HEK293 (cell line): Measurements from ENCODE around the gene EHD2.

Experiments
- CTCF ChIA-PET: fragments of 350-600 bp; formaldehyde crosslinking; extraction: SDS; loops from one replicate; lab custom pipeline; 2021; ENCODE audit warnings: antibody characterized with exemption; lab: Yijun Ruan, JAX
- POLR2A ChIA-PET: fragments of 300-600 bp; formaldehyde crosslinking; extraction: SDS; loops from one replicate; lab custom pipeline; 2020; ENCODE audit warnings: antibody characterized with exemption, inconsistent platforms; lab: Yijun Ruan, JAX
- H3K27ac ChIP-seq: fragments of 200-500 bp; sonication (Bioruptor generic); 2 replicates; pipeline ENCODE4 v1.5.1; 2014; ENCODE audit warnings: low read depth, low read length, control low read depth, inconsistent platforms; ENCODE audit errors: extremely low read depth
- H3K36me3 ChIP-seq, 2 experiments: fragments of 200-500 bp in 1 of 2; sonication (Bioruptor generic) in 1 of 2; 1 replicate in 1 of 2; 2 replicates in 1 of 2; pipeline ENCODE4 v1.5.1; 2014 to 2017; ENCODE audit warnings: inconsistent platforms in 2 of 2, low read length in 2 of 2; ENCODE audit not compliant: control insufficient read depth in 2 of 2, insufficient read depth in 1 of 2
- H3K4me1 ChIP-seq: fragments of 200-500 bp; sonication (Bioruptor generic); 2 replicates; pipeline ENCODE4 v1.5.1; 2014; ENCODE audit warnings: mild to moderate bottlenecking, low read length, inconsistent platforms; ENCODE audit not compliant: control insufficient read depth, insufficient read depth
- H3K4me3 ChIP-seq: 2 replicates; pipeline ENCODE4 v1.5.1; 2011; ENCODE audit warnings: low read depth, mild to moderate bottlenecking, control low read depth, low read length, moderate library complexity
- H3K9me3 ChIP-seq: fragments of 200-500 bp; sonication (Bioruptor generic); 2 replicates; pipeline ENCODE4 v1.5.1; 2014; ENCODE audit warnings: low read depth, low read length, inconsistent platforms; ENCODE audit not compliant: control insufficient read depth, insufficient read depth
- BCL11B ChIP-seq: fragments of 450-650 bp; formaldehyde crosslinking; IDR thresholded peaks from 2 replicates; pipeline ENCODE4 v1.5.1; 2016; ENCODE audit warnings: low read depth, missing biosample characterization, missing genetic modification characterization
- GLIS1 ChIP-seq: fragments of 450-650 bp; formaldehyde crosslinking; IDR thresholded peaks from 2 replicates; pipeline ENCODE4 v1.5.1; 2016; ENCODE audit warnings: missing biosample characterization, missing genetic modification characterization
- ZBTB11 ChIP-seq: fragments of 450-650 bp; formaldehyde crosslinking; conservative IDR thresholded peaks from 2 replicates; pipeline ENCODE4 v1.5.1; 2016; ENCODE audit warnings: low read depth, missing biosample characterization, missing genetic modification characterization
- ZIC2 ChIP-seq: fragments of 450-650 bp; formaldehyde crosslinking; IDR thresholded peaks from 2 replicates; pipeline ENCODE4 v1.5.1; 2016; ENCODE audit warnings: missing biosample characterization, missing genetic modification characterization
- ZNF140 ChIP-seq: fragments of 450-650 bp; formaldehyde crosslinking; IDR thresholded peaks from 2 replicates; pipeline ENCODE4 v1.5.1; 2016; ENCODE audit warnings: missing biosample characterization, missing genetic modification characterization
- ZNF221 ChIP-seq: fragments of 450-650 bp; formaldehyde crosslinking; IDR thresholded peaks from 2 replicates; pipeline ENCODE4 v1.5.1; 2017; ENCODE audit warnings: missing biosample characterization, missing genetic modification characterization, borderline replicate concordance
- ZNF350 ChIP-seq: fragments of 450-650 bp; formaldehyde crosslinking; IDR thresholded peaks from 2 replicates; pipeline ENCODE4 v1.5.0; 2017; ENCODE audit warnings: missing biosample characterization, mild to moderate bottlenecking, missing genetic modification characterization
- ZNF37A ChIP-seq: fragments of 450-650 bp; IDR thresholded peaks from 2 replicates; pipeline ENCODE4 v1.5.1; 2018; ENCODE audit warnings: missing biosample characterization, missing genetic modification characterization
- ZNF549 ChIP-seq: fragments of 450-650 bp; IDR thresholded peaks from 2 replicates; pipeline ENCODE4 v1.5.1; 2018; ENCODE audit warnings: missing biosample characterization, missing genetic modification characterization, mild to moderate bottlenecking, inconsistent platforms, moderate library complexity
- ZNF571 ChIP-seq: fragments of 450-650 bp; formaldehyde crosslinking; IDR thresholded peaks from 2 replicates; pipeline ENCODE4 v1.5.0; 2017; ENCODE audit warnings: missing biosample characterization, missing genetic modification characterization
- ZNF610 ChIP-seq: fragments of 450-650 bp; formaldehyde crosslinking; IDR thresholded peaks from 2 replicates; pipeline ENCODE4 v1.5.1; 2016; ENCODE audit warnings: missing biosample characterization, missing genetic modification characterization, borderline replicate concordance
- ZNF701 ChIP-seq: fragments of 450-650 bp; formaldehyde crosslinking; IDR thresholded peaks from 2 replicates; pipeline ENCODE4 v1.5.1; 2016; ENCODE audit warnings: missing biosample characterization, missing genetic modification characterization
- ZNF704 ChIP-seq: fragments of 450-650 bp; formaldehyde crosslinking; IDR thresholded peaks from 2 replicates; pipeline ENCODE4 v1.5.1; 2016; ENCODE audit warnings: missing biosample characterization, missing genetic modification characterization
- ZNF707 ChIP-seq: fragments of 450-650 bp; formaldehyde crosslinking; IDR thresholded peaks from 2 replicates; pipeline ENCODE4 v1.5.1; 2016; ENCODE audit warnings: missing biosample characterization, missing genetic modification characterization
- TF ChIP-seq, protein P1 (sequence below): fragments of 450-650 bp; formaldehyde crosslinking; IDR thresholded peaks from 2 replicates; pipeline ENCODE4 v1.5.1; 2016; ENCODE audit warnings: missing biosample characterization, missing genetic modification characterization, borderline replicate concordance
- TF ChIP-seq, protein P2 (sequence below): fragments of 450-650 bp; formaldehyde crosslinking; IDR thresholded peaks from 2 replicates; pipeline ENCODE4 v1.5.1; 2016; ENCODE audit warnings: missing biosample characterization, missing genetic modification characterization, borderline replicate concordance
- TF ChIP-seq, protein P3 (sequence below): fragments of 450-650 bp; formaldehyde crosslinking; IDR thresholded peaks from 2 replicates; pipeline ENCODE4 v1.5.1; 2016; ENCODE audit warnings: missing biosample characterization, missing genetic modification characterization

EHD2 gene

DNA sequence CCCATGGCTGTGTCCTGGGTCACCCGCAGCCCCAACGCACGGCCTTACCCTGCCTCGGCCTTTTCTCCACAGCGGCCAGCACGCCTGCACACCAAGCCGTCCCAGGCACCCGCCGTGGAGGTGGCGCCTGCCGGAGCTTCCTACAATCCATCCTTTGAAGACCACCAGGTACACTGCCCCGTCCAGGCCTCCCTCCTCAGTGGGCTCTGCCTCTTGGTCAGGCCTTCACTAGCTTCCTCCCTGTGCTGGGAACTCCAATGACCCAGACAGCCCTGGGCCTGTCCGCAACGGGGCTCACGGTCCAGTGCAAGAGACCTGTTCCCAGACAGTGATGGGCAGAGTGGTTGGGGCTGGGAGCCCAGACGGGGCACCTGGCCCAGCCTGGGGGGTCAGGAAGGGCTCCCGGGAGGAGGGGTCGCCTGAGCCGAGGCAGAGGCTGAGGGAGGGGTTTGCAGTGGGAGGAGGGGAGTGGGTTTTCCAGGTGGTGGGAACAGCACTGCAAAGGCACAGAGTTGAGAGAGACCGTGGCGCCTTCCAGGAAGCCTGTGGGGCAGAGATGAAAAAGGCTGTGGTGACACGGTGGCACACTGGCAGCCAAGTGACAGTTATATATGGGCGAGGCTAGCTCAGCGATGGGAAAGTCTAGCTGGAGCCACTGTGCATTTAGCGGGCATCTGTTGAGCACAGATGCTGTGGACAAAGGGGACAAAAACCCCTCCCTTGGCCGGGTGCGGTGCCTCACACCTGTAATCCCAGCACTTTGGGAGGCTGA, 39.4 kb downstream of the EHD2 start:
- Histone ChIP-seq H3K4me3 (no peak overlapping the region), H3K36me3 (peaks cover 62 to 94% of the 10 kb centered on the region in 2 experiments), H3K9me3 (no peaks in the 10 kb centered on the region), H3K27ac (no peak overlapping the region), H3K4me1 (no peaks in the 10 kb centered on the region)
- ChIA-PET CTCF (interaction anchor here (1.1 to 1.6 kb wide), 5 partner anchors 13 to 45 kb away, joined by 3 to 5 read pairs (median 4); partner anchors contain the start of gene EHD2), POLR2A (interaction anchor here (0.6 to 1.1 kb wide), 2 partner anchors 12 to 25 kb away, joined by 3 to 11 read pairs; no protein-coding TSS in a partner anchor)
- no peak for TF ChIP-seq ZNF37A (tag by site-specific recombination)
- no peak for TF ChIP-seq ZIC2 (tag by site-specific recombination)
- no peak for TF ChIP-seq BCL11B (tag by site-specific recombination)
- TF ChIP-seq GLIS1 (tag by site-specific recombination): no peak
- no peak for TF ChIP-seq ZNF140 (tag by site-specific recombination)
- no peak for TF ChIP-seq ZNF350 (tag by site-specific recombination)
- TF ChIP-seq ZNF707 (tag by site-specific recombination): no peak
- TF ChIP-seq, protein P1, sequence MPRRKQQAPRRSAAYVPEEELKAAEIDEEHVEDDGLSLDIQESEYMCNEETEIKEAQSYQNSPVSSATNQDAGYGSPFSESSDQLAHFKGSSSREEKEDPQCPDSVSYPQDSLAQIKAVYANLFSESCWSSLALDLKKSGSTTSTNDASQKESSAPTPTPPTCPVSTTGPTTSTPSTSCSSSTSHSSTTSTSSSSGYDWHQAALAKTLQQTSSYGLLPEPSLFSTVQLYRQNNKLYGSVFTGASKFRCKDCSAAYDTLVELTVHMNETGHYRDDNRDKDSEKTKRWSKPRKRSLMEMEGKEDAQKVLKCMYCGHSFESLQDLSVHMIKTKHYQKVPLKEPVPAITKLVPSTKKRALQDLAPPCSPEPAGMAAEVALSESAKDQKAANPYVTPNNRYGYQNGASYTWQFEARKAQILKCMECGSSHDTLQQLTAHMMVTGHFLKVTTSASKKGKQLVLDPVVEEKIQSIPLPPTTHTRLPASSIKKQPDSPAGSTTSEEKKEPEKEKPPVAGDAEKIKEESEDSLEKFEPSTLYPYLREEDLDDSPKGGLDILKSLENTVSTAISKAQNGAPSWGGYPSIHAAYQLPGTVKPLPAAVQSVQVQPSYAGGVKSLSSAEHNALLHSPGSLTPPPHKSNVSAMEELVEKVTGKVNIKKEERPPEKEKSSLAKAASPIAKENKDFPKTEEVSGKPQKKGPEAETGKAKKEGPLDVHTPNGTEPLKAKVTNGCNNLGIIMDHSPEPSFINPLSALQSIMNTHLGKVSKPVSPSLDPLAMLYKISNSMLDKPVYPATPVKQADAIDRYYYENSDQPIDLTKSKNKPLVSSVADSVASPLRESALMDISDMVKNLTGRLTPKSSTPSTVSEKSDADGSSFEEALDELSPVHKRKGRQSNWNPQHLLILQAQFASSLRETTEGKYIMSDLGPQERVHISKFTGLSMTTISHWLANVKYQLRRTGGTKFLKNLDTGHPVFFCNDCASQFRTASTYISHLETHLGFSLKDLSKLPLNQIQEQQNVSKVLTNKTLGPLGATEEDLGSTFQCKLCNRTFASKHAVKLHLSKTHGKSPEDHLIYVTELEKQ (tag by site-specific recombination): no peak
- TF ChIP-seq ZNF701: no peak
- no peak for TF ChIP-seq ZNF549 (tag by site-specific recombination)
- TF ChIP-seq ZNF221: no peak
- TF ChIP-seq ZNF704 (tag by site-specific recombination): no peak
- no peak for TF ChIP-seq ZNF610 (tag by site-specific recombination)

DNA sequence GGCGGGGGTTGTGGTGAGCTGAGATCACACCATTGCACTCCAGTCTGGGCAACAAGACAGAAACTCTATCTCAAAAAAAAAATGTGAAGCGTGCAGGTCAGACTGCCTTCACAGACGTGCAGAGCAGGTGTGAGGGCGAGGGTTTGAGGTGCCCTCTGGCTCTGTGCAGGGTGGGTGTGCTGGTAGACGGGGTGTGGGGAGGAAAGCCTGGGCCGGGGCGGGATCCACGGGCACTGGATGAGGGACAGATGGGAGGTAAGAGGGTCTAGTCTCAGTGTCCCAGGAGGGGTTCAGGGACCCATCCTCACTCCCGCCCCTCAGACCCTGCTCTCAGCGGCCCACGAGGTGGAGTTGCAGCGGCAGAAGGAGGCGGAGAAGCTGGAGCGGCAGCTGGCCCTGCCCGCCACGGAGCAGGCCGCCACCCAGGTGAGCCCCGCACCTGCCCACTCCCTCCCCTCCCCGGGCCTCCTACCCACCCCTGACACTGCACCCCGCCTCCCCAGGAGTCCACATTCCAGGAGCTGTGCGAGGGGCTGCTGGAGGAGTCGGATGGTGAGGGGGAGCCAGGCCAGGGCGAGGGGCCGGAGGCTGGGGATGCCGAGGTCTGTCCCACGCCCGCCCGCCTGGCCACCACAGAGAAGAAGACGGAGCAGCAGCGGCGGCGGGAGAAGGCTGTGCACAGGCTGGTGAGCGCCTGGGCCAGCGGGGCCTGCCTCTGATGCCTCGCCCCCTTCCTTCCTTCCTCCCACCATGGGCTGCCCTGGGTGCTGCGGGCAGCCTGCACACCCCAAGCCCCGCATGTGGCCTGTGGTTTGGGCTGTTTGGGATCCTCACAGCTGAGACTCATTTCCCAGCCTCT, 41.2 kb downstream of the EHD2 start:
- POLR2A ChIA-PET: interaction anchor here (0.9 to 2.1 kb wide), 3 partner anchors 9 to 40 kb away, joined by 3 to 7 read pairs (median 6); partner anchors contain the start of gene NOP53
- H3K4me1 ChIP-seq: no peaks in the 10 kb centered on the region
- no peaks in the 10 kb centered on the region for H3K9me3 ChIP-seq
- CTCF ChIA-PET: interaction anchor here (2.4 kb wide), 1 partner anchor 11 kb away, joined by 9 read pairs; no protein-coding TSS in a partner anchor
- H3K36me3 ChIP-seq: peaks cover 51 to 93% of the 10 kb centered on the region in 2 experiments
- no peak overlapping the region for H3K27ac ChIP-seq
- H3K4me3 ChIP-seq: no peak overlapping the region
- TF ChIP-seq ZNF571 (tag by site-specific recombination) (no peak), ZBTB11 (no peak)
- TF ChIP-seq, protein P2, sequence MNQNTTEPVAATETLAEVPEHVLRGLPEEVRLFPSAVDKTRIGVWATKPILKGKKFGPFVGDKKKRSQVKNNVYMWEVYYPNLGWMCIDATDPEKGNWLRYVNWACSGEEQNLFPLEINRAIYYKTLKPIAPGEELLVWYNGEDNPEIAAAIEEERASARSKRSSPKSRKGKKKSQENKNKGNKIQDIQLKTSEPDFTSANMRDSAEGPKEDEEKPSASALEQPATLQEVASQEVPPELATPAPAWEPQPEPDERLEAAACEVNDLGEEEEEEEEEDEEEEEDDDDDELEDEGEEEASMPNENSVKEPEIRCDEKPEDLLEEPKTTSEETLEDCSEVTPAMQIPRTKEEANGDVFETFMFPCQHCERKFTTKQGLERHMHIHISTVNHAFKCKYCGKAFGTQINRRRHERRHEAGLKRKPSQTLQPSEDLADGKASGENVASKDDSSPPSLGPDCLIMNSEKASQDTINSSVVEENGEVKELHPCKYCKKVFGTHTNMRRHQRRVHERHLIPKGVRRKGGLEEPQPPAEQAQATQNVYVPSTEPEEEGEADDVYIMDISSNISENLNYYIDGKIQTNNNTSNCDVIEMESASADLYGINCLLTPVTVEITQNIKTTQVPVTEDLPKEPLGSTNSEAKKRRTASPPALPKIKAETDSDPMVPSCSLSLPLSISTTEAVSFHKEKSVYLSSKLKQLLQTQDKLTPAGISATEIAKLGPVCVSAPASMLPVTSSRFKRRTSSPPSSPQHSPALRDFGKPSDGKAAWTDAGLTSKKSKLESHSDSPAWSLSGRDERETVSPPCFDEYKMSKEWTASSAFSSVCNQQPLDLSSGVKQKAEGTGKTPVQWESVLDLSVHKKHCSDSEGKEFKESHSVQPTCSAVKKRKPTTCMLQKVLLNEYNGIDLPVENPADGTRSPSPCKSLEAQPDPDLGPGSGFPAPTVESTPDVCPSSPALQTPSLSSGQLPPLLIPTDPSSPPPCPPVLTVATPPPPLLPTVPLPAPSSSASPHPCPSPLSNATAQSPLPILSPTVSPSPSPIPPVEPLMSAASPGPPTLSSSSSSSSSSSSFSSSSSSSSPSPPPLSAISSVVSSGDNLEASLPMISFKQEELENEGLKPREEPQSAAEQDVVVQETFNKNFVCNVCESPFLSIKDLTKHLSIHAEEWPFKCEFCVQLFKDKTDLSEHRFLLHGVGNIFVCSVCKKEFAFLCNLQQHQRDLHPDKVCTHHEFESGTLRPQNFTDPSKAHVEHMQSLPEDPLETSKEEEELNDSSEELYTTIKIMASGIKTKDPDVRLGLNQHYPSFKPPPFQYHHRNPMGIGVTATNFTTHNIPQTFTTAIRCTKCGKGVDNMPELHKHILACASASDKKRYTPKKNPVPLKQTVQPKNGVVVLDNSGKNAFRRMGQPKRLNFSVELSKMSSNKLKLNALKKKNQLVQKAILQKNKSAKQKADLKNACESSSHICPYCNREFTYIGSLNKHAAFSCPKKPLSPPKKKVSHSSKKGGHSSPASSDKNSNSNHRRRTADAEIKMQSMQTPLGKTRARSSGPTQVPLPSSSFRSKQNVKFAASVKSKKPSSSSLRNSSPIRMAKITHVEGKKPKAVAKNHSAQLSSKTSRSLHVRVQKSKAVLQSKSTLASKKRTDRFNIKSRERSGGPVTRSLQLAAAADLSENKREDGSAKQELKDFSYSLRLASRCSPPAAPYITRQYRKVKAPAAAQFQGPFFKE (tag by site-specific recombination): no peak
- TF ChIP-seq, protein P3, sequence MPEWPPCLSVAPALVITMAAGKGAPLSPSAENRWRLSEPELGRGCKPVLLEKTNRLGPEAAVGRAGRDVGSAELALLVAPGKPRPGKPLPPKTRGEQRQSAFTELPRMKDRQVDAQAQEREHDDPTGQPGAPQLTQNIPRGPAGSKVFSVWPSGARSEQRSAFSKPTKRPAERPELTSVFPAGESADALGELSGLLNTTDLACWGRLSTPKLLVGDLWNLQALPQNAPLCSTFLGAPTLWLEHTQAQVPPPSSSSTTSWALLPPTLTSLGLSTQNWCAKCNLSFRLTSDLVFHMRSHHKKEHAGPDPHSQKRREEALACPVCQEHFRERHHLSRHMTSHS: no peak
